Uterine smooth muscle cell (primary cell): ENCODE data around the gene EHBP1. TPM values are rescaled to one million over a fixed set of nuclear protein-coding genes. Genes with fewer than 3 reads are reported as not detected.

Source experiments
- total RNA-seq: library from RNA; depleted of rRNA; stranded (reverse); fragments of >200 nt; gene quantifications from 2 replicates; pipeline ENCODE4 v1.2.3, GENCODE V29; 2014

The EHBP1 gene
- total RNA-seq, result 76.9 and 83.9 TPM in 2 replicates

GRCh38 chr2:62705007-62705829 lies at the start of gene EHBP1:
Gene EHBP1 (plus strand): TSS chr2:62705713. CDS start chr2:62707192, 1,479 bp downstream.

GRCh38 chr2:63050334-63051041 lies 345.0 kb downstream of the EHBP1 start, which contains the start of gene OTX1:
Gene OTX1 (plus strand): TSS chr2:63050830. CDS start chr2:63052991, 2,161 bp downstream.

Other genes with a start within 250 kb of the EHBP1 start
- 1.6 and 2.0 TPM in 2 replicates for gene TMEM17, start 199.5 kb upstream of the EHBP1 start, total RNA-seq